MV-4-11 (cell line): ENCODE data around the gene PIK3R6.

ENCODE experiments used
- DNase-seq: peaks from one replicate; lab custom pipeline; 2025; lab: John Stamatoyannopoulos, UW

PIK3R6 gene

GRCh38 chr17:8797621-8798175 lies 69.8 kb downstream of the PIK3R6 start:
- no peak for DNase-seq

DNA sequence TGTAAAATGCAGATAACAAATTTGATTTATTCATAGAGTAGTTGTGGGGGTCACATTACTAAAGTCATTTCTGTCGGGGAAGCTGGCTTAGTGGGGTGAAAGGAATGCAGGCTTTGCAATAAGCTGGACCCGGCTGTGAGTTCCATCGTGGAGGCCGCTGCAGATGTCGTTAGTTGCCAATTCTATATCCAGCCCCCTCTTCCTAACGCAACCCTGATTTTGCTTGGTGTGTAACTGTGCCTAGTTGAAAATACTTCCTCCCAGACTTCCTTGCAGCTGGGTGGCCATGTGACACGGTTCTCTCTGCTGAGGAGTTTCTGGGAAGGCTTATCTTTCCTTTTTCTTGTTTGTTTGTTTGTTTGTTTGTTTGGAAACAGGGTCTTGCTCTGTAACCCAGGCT lies 72.8 kb downstream of the PIK3R6 start:
- DNase-seq, result no peak

DNA sequence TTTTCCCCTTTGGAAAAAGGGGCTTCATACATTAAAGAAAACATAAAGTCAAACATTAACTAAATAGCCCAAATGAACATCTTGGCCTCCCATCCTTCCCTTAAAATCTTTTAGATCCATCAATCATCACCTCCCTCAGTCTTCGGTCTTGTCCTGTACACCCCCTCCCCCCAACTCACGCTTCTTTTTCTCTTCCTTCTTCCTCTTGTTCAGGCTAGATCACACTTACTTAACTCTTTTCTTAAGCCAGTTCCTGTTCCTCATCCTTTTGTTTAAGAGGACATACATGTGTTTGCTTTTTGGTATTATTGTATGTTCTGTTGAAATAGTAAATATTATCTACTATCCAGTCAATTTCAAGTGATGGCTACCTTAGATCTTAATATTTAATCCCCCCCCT lies 73.8 kb downstream of the PIK3R6 start:
- peak; percentile 85 for DNase-seq

- no peak for DNase-seq
Observed at GRCh38 chr17:8792646-8793045, 74.8 kb downstream of the PIK3R6 start.

DNA sequence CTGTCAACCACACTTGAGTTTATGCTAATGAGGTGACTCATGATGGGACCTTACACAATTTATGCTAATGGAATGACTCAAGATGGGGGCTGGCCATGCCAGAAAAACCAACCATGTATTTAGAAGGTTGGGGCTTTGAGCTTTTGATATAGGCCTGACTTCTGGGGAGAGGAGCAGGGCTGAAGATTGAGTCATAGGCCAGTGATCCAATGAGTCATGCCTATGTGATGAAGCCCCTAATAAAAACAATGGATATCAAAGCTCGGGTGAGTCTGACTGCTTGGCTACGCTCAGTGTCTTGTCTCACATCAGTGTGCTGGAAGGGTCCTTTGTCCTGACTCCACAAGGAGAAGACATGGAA lies 75.6 kb downstream of the PIK3R6 start:
- DNase-seq, result peak; percentile 77

GRCh38 chr17:8791248-8791909 lies 76.1 kb downstream of the PIK3R6 start:
- no peak for DNase-seq

GRCh38 chr17:8789743-8790142 lies 77.7 kb downstream of the PIK3R6 start:
- DNase-seq, result no peak

DNA sequence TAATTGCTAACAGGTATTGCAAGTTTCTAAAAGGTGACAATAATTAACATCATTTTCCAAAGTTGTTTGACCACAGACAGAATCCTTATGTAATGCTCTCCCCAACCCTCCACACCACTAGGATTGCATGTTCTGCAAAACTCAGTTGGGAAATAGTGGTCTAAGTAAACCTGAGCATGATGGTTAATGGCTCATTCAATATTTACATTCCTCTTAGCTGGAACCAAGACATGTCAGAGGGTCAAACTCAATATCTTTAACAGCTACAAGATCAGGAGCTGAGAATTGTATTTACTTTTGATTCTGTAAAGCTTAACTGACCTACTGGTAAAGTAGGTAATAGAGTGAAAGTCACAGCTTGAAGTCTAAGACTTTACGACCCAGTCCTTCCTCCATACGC lies 78.5 kb downstream of the PIK3R6 start:
- no peak for DNase-seq

- DNase-seq, result peak; percentile 33
Observed at GRCh38 chr17:8785547-8786413, 81.7 kb downstream of the PIK3R6 start.

DNA sequence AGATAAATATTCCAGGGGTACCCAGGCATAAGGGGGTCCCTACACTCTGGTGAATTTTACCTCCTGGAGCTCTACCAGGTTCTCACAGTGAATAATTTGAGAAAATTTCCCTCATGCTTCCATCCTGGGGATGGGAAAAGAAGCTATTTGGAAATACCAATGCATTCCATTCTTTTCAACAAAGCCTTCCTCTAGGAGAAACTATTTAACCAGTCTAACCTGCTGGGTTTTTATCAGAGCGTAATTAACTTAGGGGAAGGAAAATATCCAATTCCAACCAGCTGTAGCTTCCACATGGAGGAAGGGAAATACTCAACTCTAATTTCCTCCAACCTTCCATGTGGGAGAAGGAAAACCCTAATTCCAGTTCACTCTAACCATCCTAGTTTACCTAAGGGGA lies 85.3 kb downstream of the PIK3R6 start:
- no peak for DNase-seq

DNA sequence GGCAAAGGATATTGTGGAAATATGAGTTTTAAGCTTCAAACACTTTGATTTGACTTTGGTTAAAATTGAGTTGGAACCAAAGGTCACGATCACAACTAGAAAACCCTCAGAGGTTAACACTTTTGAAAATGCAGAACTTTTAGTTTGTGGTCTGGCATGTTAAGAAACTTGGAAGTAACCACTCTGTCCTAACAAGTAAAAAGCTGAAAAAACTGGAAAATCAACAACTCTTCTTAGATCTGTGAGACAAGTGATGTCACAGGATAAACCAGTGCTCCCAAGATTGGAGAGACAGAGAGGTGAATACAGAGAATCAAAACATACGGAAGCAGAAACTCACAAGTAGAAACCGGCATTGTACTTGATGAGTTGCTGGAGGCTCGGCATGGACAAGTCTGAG lies 85.7 kb downstream of the PIK3R6 start:
- DNase-seq, result peak; percentile 56

- DNase-seq, result peak; percentile 69
Observed at GRCh38 chr17:8776881-8777280, 90.6 kb downstream of the PIK3R6 start.

GRCh38 chr17:8776248-8776647 lies 91.2 kb downstream of the PIK3R6 start:
- no peak for DNase-seq

DNA sequence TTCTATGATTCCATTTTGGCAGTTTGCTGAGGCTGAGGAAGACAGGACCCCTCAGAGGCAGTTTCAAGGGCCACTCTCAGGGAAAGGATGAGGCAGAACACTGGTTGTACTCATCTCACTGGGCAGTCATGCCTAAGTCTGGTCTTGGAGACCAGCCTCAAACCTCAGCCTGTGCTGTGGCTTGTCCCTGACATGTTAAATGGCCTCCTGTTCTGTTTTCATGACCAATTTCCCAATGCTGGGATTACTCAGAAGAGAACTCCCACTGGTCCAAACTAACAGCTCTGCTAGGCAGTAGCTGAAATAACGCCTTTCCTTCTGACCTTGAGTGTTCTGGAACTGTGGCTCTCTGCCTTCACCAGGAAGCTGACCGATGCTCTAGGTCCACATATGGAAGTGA lies 100.7 kb downstream of the PIK3R6 start:
- peak; percentile 28 for DNase-seq

- DNase-seq, result no peak
Observed at GRCh38 chr17:8762012-8762411, 105.5 kb downstream of the PIK3R6 start.

GRCh38 chr17:8758137-8758596 lies 109.3 kb downstream of the PIK3R6 start, which contains the start of gene SPDYE4:
Gene SPDYE4 (minus strand): TSS chr17:8758546. CDS start chr17:8758382, 164 bp downstream.
- no peak for DNase-seq

DNA sequence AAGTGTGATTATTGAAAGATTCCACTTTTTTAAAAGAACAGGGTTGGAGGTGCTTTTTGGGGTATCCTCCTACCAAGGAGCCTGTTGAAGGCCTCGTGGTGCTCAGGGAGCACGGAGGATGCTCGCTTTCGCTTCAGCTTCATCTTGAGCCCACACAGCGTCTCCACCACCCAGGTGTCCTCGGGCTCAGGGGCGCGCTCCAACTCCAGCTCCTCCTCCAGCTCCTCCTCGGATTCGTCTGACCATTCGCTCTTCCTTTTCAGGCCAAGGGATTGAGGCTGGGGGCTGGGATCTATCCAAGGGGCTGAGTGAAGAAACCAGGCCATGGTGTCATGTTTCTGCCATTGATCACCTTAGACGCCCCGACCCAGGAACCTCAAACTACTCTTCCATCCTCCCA lies 110.3 kb downstream of the PIK3R6 start:
- DNase-seq, result no peak

GRCh38 chr17:8755590-8756255 lies 111.8 kb downstream of the PIK3R6 start:
- DNase-seq, result no peak

- DNase-seq, result no peak
Observed at GRCh38 chr17:8754890-8755289, 112.6 kb downstream of the PIK3R6 start.

- peak; percentile 23 for DNase-seq
Observed at GRCh38 chr17:8753976-8754440, 113.5 kb downstream of the PIK3R6 start.

- DNase-seq, result no peak
Observed at GRCh38 chr17:8753136-8753975, 114.1 kb downstream of the PIK3R6 start.
